ENCODE measurements around the gene RTP1.
"Not testable (repeated sequence)": the region's sequence is repeated elsewhere in the genome, so short reads cannot be mapped to it uniquely, and the experiment has no call there.

The RTP1 gene, protein sequence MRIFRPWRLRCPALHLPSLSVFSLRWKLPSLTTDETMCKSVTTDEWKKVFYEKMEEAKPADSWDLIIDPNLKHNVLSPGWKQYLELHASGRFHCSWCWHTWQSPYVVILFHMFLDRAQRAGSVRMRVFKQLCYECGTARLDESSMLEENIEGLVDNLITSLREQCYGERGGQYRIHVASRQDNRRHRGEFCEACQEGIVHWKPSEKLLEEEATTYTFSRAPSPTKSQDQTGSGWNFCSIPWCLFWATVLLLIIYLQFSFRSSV

GRCh38 chr3:187197335-187197649 is at the start of gene RTP1:
TSS of gene RTP1 (plus strand) at chr3:187197486. CDS start at chr3:187197516, 30 bp downstream.
- no peak for DNase-seq

DNA sequence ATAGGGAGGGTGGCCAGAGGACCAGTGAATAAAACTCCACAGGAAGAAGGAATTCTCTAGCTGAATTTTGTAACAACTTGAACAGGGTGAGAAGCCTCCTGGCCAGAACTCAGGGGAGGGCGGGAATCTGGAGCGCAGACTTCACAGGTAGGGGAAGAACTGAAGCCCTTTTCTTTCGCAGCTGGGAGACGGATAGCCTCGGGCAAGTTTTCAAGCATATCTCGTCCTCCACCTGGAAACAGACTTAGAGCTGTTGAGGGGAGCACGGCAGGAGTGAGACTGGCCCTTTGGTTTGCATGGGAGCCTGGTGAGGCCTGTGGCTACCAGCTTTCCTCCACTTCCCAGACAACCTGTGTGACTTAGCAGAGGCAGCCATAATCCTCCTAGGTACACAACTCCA is 47.1 kb upstream of the RTP1 start:
- no peak for DNase-seq

DNA sequence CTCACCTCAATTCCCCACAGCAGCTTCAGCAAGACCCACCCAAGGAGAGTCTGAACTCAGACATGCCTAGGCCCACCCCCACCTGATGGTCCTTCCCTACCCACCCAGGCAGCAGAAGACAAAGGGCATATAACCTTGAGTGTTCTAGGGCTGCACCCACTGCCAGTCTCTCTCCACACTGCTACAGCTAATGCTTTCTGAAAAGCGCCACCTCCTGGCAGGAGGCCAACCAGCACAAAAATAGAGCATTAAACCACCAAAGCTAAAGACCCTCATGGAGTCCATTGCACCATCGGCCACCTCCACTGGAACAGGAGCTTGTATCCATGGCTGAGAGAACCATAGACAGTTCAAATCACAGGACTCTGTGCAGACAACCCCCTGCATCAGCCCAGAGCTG is 46.7 kb upstream of the RTP1 start:
- DNase-seq = peak; percentile 60

GRCh38 chr3:187161556-187161955 is 35.7 kb upstream of the RTP1 start:
- DNase-seq = no peak

DNA sequence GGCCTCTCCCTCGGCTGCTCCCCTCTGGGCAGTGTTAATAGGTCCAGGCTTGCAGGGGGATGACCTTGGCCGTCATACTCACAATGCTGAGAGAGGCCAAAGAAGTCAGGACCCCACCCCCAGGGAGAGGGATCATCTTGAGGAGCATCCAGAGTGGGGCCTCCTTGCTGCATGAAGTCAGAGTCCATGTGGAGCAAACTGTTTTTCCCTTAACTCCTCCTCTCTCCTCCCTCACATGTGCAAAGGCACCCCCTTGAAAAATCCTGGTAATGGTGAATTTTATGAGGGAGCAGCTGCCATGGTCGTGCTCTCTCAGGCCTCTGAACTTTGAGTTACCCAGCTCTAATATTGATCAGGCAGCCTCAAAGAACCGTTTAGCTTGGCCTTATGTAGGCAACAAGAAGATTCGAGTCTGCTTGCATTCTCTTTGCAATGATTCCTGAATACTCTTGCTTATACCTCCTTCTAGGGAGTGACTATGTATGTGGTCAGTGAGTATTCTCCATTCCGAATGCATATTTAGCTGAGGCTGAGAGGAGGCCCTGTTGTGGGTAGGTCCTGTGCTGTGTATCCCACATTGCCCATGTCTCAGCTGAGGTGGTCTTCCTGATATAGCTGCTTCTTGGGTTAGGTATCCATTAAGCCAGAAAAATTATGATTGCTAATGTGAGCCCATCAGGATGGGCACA is 34.9 kb upstream of the RTP1 start:
- no peak for DNase-seq

- DNase-seq = peak; percentile 23
Measured at GRCh38 chr3:187165144-187165543, 32.1 kb upstream of the RTP1 start.

DNA sequence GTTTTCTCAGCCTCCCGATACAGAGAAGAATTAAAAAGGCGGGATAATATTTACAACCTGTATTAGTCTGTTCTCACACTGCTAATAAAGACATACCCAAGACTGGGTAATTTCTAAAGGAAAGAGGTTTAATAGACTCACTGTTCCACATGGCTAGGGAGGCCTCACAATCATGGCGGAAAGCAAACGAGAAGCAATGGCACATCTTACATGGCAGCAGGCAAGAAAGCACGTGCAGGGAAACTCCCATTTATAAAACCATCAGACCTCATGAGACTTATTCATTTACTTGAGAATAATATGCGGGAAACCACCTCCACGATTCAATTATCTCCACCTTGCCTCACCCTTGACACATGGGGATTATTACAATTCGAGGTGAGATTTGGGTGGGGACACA is 30.5 kb upstream of the RTP1 start:
- DNase-seq = no peak

- no peak for DNase-seq
Measured at GRCh38 chr3:187167777-187168176, 29.5 kb upstream of the RTP1 start.

- no peak for DNase-seq
Measured at GRCh38 chr3:187169231-187169960, 27.9 kb upstream of the RTP1 start.

DNA sequence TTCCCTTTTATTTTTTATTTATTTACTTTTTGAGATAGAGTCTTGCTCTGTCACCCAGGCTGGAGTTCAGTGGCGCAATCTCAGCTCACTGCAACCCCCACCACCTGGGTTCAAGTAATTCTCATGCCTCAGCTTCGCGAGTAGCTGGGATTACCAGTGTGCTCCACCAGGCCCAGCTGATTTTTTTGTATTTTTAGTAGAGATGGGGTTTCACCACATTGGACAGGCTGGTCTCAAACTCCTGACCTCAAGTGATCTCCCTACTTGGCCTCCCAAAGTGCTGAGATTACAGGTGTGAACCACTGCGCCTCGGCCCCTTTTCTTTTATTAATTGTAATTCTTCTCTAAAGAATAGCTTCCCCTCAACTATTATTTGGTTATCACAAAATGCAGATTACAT is 26.4 kb upstream of the RTP1 start:
- DNase-seq = not testable (repeated sequence)

GRCh38 chr3:187172929-187173328 is 24.4 kb upstream of the RTP1 start:
- no peak for DNase-seq

- DNase-seq = no peak
Measured at GRCh38 chr3:187181454-187182170, 15.7 kb upstream of the RTP1 start.

- no peak for DNase-seq
Measured at GRCh38 chr3:187183210-187183862, 13.9 kb upstream of the RTP1 start.

GRCh38 chr3:187183903-187184302 is 13.4 kb upstream of the RTP1 start:
- DNase-seq = no peak

- no peak for DNase-seq
Measured at GRCh38 chr3:187185759-187186158, 11.5 kb upstream of the RTP1 start.

DNA sequence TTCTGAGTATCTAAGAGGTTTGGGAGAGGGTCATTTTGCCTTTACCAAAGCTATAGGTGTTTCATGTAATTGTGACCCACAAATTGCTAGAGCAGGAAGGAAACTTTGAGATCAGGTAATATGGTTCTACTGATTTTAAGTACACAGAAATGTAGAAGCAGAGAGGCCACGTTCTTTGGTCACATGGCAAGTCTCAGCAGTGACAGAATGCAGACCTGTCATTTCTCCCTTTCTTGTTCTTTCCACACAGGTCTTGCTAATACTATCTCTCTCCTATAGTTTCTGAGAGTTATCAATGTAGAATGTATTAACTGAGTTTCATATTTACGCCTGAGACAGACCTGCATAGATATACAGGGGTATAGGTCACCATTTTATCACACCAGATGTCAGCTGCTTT is 10.9 kb upstream of the RTP1 start:
- DNase-seq = no peak

GRCh38 chr3:187186801-187187421 is 10.4 kb upstream of the RTP1 start:
- DNase-seq = no peak

- no peak for DNase-seq
Measured at GRCh38 chr3:187188931-187189330, 8.4 kb upstream of the RTP1 start.

GRCh38 chr3:187191271-187191670 is 6.0 kb upstream of the RTP1 start:
- DNase-seq = no peak

- no peak for DNase-seq
Measured at GRCh38 chr3:187193181-187193580, 4.1 kb upstream of the RTP1 start.

DNA sequence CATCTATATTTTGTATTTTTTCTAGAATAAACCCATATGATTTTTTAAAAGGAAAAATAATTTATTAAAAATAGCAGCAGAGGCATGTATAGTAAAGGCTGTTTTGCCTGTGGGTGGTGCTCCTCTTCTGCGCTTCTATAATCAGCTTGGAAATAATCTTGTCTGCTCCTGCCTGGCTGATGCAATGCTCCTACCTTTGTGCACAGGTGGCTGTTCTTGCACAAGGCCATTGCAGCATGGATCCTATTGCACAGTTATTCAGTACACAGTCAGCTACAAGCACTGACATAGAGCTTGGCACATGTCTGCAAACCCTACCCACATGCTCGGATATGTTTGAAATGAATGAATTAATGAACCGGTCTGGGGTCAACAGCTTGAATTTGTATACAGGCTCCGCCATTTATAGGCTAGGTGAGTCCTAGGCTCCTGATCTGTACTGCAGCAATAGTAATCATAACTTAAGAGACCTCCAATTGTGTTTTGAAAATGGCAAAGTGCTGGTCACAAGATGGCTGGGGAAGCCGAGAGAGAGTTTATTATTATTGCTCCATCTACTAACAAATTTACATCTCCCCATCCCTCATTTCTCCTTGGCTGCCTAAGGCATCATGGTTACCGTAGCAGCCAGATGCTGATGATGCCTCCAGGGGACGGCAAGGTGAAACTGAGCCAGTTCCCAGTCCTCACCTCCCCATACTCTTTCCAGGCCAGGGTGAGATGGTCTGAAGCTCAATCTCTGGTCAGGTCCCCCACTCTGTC is 532 bp upstream of the RTP1 start:
- DNase-seq = no peak

GRCh38 chr3:187198490-187198889 is 1.2 kb downstream of the RTP1 start:
- no peak for DNase-seq

Measured in activated CD8-positive, alpha-beta memory T cell treated with anti-CD3 and anti-CD28 coated beads, Interleukin-2, amount 50 U/mL, for 4 hours (primary cell).